IPS DF 4.7 (cell line): Measurements from ENCODE around the gene NOM1.
"Not testable (repeated sequence)": the region's sequence is repeated elsewhere in the genome, so short reads cannot be mapped to it uniquely, and the experiment has no call there.

Experiments
- DNase-seq: peaks from one replicate; pipeline ENCODE4 v3.0.0-alpha.2; 2013; ENCODE audit warnings: low spot score; ENCODE audit errors: extremely low read depth

NOM1 gene, protein sequence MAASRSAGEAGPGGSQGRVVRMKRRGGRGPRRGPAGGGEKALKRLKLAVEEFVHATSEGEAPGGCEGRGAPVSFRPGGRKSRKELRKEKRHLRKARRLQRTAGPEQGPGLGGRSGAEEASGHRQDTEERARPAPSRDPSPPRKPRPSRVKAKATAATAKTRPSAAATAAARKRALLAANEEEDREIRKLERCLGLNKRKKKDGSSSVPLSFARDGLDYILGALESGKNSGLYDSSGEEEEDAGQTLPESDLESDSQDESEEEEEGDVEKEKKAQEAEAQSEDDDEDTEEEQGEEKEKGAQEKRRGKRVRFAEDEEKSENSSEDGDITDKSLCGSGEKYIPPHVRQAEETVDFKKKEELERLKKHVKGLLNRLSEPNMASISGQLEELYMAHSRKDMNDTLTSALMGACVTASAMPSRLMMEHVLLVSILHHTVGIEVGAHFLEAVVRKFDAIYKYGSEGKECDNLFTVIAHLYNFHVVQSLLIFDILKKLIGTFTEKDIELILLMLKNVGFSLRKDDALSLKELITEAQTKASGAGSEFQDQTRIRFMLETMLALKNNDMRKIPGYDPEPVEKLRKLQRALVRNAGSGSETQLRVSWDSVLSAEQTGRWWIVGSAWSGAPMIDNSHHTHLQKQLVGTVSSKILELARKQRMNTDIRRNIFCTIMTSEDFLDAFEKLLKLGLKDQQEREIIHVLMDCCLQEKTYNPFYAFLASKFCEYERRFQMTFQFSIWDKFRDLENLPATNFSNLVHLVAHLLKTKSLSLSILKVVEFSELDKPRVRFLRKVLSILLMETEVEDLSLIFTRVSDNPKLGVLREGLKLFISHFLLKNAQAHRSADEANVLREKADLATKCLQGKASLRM

DNA sequence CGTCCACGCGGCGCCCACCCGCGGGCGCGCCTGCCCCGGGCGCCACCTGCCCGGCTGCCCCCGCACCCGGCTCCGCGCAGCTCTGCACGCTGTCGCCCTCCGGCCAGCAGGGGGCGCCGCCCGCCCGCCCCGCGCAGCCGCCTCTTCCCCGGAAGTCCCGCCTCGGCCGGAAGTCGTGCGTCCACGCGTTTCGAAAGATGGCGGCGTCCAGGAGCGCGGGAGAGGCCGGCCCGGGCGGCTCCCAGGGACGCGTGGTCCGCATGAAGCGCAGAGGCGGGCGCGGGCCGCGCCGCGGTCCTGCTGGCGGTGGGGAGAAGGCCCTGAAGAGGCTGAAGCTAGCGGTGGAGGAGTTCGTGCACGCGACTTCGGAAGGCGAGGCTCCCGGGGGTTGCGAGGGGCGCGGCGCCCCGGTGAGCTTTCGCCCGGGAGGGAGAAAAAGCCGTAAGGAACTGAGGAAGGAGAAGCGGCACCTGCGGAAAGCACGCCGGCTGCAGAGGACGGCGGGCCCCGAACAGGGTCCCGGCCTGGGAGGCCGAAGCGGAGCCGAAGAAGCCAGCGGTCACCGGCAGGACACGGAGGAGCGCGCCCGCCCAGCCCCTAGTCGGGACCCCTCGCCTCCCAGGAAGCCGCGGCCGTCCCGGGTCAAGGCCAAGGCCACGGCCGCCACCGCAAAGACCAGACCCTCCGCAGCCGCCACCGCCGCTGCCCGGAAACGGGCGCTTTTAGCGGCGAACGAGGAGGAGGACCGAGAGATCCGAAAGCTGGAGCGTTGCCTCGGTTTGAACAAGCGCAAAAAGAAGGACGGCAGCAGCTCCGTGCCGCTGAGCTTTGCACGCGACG lies at the start of gene NOM1:
Gene NOM1, plus strand, starts transcription at position 172 of the 840 bp plus-strand sequence. Its CDS starts 26 bp downstream, at position 198.
- DNase-seq, result no peak

DNA sequence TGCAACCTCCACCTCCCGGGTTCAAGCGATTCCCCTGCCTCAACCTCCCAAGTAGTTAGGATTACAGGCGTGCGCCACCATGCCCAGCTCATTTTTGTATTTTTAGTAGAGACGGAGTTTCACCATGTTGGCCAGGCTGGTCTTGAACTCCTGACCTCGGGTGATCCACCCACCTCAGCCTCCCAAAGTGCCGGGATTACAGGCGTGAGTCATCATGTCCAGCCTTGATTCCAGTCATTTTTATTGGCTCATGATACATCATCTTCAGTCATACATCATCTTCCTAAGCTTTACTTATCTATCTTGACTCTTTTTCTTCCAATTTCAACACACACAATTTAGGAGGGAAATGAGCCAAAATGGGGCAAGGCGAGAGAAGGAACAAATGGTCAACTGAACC lies 49.4 kb upstream of the NOM1 start:
- DNase-seq, result not testable (repeated sequence)

DNA sequence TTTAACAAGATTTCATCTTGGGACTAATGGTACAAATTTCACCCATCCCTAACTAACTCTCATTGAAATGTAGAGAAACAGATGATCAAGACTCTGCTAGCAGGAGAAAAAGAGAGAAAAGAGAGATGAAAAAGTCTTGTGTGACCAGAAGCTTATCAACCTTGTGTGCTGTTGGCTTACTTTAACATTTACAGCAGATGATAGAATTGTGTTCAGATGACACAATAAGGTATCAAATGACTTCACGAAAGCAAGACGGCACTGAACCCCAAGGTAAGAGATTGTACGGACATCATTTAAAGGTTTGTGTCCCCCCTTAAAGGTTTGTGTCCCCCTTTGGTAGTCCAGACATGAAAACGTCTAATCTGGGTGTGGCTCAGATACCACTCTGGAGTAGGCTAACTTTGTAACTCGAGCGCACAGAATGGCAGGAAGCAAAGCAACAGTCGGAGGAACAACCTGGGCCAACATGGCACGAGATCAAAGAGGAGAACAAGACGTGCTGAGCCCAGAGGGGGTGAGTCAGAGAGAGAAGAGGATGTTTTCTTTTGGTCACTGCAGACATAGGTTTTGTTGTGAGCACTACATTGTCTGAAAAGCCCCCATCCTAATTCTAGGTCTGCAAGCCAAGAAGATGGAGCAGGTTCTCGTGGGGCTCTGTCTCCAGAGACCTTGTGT lies 46.1 kb upstream of the NOM1 start:
- no peak for DNase-seq

DNA sequence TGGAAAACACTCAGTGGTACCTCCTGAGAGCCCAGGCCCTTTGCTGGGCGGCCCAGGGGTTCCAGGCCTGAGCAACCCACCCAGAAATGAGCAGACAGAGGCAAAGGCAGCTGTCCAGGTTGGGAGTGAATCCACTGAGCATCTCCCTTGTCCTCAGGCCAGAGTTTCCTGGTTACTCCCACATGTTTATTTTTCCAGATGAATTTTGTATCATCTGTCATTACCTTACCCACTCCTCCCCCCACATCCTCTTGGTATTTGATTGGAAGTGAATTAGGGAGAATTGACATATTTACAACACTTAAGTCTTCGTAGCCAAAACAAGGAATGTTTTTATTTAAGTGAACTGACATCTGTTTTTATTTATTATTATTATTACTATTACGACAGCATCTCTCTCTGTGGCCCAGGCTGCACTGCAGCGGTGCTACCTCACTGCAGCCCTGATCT lies 43.3 kb upstream of the NOM1 start:
- DNase-seq, result no peak

DNA sequence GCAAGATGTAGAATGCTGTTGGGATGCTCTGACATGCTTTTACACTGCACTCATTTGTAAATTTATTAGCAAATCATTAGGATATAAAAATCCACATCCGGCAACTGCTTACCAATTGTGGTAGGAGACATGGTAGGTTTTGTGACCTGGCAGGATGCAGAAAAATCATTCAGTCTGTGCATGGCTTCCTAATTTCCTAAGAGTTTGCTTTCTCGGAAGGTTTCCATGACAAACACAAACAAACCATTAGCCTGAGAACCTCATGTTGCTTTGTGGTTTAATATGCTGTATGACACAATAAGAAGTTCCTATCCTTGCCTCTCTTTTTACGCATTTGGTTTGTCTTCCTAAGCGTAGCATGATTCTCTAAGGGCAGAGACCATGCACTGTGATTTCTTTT lies 41.9 kb upstream of the NOM1 start:
- DNase-seq, result no peak

DNA sequence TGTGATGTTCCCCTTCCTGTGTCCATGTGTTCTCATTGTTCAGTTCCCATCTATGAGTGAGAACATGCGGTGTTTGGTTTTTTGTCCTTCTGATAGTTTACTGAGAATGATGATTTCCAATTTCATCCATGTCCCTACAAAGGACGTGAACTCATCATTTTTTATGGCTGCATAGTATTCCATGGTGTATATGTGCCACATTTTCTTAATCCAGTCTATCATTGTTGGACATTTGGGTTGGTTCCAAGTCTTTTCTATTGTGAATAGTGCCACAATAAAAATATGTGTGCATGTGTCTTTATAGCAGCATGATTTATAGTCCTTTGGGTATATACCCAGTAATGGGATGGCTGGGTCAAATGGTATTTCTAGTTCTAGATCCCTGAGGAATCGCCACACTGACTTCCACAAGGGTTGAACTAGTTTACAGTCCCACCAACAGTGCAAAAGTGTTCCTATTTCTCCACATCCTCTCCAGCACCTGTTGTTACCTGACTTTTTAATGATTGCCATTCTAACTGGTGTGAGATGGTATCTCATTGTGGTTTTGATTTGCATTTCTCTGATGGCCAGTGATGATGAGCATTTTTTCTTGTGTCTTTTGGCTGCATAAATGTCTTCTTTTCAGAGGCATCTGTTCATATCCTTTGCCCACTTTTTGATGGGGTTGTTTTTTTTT lies 39.8 kb upstream of the NOM1 start:
- DNase-seq, result not testable (repeated sequence)

DNA sequence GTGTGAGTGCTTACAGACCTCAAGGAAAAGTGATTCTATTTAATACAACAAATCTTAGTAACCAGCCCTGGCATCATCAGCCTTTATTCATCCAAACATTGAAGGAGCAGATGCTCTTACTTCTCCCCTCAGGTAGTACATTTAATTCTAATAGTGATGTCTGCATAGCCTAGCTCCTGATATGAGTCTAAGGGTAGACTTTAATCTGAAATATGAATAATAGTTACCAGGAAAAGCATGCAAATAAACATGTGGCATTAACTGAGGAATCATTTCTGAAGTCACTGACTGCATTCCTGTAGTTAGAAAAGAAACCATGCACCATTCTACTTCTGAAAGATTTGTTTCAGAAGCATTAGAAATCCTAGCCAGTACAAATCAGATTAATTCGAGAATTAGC lies 30.9 kb upstream of the NOM1 start:
- DNase-seq, result no peak

DNA sequence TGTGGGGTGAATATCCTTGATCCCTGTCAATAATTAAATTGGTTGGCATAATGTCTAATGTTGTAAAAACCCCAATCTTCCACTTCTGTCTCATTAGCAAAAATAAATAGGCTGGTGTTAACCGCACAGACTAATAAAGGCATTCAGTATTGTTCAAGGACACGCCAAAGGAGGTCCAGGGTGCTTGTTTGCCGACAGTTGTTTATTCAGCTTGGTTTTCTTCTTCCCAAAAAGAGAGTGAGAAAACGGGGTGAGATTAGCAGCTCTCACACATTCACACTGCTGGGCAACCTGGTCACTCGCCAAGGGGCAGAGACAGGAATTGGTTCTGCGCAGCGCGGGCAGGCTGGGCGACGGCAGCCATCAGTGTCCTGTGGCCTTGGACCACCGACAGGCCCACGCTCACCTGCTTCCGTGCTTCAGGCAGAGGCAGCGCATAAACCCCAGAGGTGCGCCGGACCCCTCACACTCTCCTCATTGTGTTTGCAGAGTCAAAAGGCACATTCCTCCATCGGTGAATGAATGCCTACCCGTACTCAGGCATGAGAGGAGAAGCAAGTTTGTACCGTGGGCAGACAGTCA lies 30.3 kb upstream of the NOM1 start:
- DNase-seq, result no peak

DNA sequence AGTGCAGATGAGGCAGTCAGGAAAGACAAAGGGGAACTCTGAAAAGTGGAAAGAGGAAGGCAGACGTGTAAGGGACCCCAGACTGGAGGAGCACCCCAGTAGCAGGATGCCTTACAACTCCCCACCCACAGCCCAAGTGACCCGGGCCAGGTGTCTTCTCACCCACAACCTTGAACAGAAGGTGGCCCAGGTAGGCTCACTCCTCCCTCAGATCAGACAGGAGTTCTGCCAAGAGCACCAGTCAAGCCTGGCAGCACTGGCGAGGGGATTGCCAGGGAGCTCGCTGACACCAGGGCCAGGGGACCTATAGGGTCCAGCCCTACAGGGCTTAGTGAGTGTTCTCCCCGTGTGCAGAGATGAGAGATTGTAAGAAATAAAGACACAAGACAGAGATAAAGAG lies 29.4 kb upstream of the NOM1 start:
- DNase-seq, result no peak

DNA sequence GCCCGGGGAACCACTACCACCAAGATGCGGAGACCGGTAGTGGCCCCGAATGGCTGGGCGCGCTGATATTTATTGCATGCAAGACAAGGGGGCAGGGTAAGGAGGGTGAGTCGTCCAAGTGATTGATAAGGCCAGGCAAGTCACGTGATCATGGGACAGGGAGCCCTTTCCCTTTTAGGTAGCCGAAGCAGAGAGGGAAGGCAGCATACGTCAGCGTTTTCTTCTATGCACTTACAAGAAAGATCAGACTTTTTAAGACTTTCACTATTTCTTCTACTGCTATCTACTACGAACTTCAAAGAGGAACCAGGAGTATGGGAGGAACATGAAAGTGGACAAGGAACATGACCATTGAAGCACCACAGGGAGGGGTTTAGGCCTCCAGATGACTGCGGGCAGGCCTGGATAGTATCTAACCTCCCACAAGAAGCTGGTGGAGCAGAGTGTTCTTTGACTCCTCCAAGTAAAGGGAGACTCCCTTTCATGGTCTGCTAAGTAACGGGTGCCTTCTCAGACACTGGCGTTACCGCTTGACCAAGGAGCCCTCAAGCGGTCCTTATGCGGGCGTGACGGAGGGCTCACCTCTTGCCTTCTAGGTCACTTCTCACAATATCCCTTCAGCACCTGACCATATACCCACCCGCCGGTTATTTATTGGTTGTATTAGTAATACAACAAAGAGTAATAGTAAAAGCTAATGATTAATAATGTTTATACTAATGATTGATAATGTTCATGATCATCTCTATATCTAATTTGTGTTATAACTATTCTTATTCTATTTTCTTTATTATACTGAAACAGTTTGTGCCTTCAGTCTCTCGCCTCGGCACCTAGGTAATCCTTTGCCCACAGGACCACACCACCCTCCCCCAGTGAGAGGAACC lies 28.8 kb upstream of the NOM1 start:
- not testable (repeated sequence) for DNase-seq

DNA sequence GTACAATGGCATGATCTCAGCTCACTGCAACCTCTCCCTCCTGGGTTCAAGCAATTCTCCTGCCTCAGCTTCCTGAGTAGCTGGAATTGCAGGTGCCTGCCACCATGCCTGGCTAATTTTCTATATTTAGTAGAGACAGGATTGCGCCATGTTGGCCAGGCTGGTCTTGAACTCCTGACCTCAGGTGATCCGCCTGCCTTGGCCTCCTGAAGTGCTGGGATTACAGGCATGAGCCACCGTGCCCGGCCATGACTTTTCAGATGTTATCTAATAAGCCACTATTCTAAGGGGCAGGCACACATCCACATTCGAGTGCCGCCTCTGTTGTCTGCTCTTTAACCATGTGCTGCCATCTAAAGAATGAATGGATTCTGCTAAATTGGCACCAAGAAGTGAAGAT lies 27.2 kb upstream of the NOM1 start:
- DNase-seq, result not testable (repeated sequence)

DNA sequence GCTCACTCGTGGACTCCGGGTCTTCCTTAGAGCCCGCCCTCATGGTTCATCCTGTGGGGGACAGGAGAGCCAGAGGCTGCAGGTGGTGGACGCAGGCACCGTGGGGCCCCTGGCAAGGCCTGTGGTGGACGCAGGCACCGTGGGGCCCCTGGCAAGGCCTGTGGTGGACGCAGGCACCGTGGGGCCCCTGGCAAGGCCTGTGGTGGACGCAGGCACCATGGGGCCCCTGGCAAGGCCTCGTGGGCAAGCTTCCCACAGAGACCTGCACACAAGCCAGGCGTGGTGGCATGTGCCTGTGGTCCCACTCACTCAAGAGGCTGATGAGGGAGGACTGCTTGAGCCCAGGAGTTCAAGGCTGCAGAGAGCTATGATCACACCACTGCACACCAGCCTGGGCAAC lies 23.7 kb upstream of the NOM1 start:
- DNase-seq, result not testable (repeated sequence)

DNA sequence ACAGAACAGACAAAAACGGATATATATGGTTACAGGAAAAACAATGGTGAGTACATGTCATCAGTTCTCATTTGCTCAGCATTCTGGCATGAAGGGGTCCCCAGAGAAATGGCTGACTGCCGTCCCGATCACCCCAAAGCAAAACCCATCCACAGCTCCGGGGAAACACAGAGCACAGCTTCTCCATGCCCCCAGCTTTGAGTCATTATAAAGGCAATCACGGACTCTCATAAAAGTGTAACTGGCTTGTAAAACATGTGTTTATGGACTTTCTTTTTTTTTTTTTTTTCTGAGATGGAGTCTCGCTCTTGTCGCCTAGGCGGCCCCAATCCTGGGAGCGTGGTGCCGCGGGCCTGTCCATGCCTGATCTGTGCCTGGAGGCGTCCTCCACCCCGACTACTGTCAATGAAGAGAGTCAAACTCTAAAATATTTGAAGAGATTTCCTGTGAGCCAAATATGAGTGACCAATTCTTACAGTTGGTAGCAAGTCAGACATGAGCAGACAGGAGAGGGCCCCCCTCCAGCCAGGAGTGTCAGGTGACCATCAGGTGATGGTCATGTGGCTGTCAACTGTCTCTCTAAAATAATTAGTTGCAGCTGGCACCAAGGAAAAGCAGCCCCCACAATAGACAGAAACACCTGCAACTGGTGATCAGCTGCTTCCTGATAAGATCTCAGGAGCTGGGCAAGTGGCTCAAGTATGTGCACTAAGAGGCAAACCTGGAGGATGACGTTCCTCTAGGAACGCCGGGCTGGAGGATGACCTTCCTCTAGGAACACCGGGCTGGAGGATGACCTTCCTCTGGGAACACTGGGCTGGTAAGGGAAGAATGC lies 21.7 kb upstream of the NOM1 start:
- no peak for DNase-seq

DNA sequence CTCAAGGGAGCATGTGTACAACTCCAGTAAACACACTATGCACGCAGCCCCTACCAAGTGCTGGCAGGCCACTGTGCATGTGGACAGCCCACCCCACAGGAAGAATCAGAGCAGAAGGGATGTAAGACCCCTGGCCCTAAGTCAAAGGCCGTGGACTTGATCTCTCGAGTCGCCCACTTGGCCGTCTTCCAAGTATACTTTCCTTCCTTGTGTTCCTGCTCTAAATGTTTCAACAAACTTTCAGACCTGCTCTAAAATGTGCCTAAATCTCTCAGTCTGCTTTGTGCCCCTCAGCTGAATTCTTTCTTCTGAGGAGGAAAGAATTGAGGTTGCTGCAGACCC lies 21.1 kb upstream of the NOM1 start:
- no peak for DNase-seq

DNA sequence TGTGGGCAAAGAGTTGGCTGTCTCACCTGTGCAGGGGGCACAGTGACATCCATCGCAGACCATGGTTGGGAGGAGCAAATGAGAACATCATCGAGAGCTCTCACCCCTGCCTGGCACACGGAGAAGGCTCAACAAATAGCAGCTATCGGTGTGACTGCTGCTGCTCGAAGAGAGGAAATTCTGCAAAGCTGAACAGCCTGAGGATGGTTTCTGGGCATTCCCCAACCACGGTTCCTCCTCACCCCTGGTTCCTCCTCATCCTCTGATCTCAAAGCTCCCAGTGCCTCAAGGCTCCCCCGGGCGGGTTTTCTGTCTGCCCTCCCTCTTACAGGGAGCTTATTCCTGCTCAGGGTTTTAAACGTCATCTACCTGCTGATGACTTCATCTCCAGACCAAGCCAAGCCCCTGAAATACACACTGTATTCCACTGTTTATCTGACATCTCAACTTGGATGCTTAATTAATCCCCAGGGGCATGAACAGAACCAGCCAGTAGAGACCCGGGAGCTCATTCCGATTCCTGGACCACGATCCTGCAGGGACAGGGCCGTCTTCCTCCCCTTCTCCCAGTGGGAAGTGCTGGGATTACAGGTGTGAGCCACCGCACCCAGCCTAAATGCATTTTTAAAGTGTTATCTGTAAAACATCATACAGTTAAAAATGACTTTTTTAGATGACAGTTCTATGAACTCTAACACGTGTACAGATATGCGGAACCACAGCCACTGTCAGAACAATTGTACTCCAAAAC lies 19.5 kb upstream of the NOM1 start:
- no peak for DNase-seq

DNA sequence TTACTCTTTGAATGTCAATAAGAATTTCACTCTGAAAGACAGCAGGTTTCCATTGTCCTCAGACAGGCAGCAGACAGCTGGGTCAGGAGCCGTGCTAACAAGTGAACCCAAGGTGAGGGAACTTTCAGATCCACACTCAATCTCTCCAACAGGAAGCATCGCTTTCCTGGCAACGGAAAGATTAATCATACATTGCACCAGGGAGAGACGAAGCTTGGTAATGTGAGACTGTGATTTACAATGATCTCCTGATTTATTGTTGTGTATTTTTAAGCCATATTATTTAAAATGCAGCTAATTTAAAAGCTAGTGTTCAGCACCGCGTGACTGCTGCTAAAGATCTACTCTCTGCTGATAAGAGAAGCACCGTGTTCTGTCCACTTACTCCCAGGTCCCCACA lies 17.5 kb upstream of the NOM1 start:
- no peak for DNase-seq

DNA sequence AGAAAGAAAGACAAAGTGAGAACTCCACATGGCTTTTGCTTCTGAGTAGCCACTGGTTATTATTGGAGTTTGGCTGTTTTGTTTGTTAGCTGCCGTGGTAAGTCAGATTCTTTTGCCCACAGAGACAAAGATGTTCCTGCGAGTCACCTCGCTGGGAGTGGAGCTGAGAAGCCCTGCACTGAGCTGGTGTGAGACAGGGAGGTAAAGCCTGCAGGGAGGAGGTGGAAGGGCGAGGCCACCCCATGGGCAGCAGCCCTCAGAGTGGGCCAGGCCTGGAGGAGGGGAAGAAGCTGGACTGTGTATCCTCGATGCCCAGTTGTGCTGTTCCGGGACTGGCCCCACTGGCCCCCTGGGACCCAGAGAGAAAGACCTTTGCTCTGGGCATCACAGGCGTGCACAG lies 14.3 kb upstream of the NOM1 start:
- no peak for DNase-seq

DNA sequence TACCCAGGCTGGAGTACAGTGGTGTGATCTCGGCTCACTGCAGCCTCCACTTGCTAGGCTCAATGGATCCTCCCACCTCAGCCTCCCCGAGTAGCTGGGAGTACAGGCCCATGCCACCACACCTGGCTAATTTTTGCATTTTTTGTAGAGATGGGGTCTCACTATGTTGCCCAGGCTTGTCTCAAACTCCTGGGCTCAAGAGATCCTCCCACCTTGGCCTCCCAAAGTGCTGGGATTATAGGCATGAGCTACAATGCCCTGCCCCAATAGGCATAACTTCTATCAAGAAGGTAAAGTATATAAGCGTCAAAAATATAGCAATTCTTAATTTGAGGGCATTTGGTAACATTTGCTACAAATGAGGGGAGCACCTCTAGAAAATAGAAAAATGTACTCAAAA lies 12.7 kb upstream of the NOM1 start:
- DNase-seq, result not testable (repeated sequence)
